ENCODE results near the gene HLF. TPM values are rescaled to one million over a fixed set of nuclear protein-coding genes. Genes with fewer than 3 reads are reported as not detected.
A peak's percentile ranks its signal among the peaks of the same experiment; 100 is the strongest.

HLF gene
- polyA plus RNA-seq, 1 donor from 2014 or later = not detected

- peaks cover 2% of the 10 kb centered on the region for H3K36me3 Mint-ChIP-seq
- no peaks in the 10 kb centered on the region for H3K4me1 Mint-ChIP-seq
- no peak overlapping the region for H3K27ac Mint-ChIP-seq
- peaks cover 0 to 5% (median 0%) of the 10 kb centered on the region in 3 donors for H3K9me3 Mint-ChIP-seq
- peak overlapping the region in 1 of 4 donors; percentile 14 for H3K4me3 Mint-ChIP-seq
- H3K27me3 Mint-ChIP-seq = peaks cover 9% of the 10 kb centered on the region
These were observed 22.2 kb downstream of the HLF start for GRCh38 chr17:55286681-55287589.

GRCh38 chr17:55288356-55289105 is 23.8 kb downstream of the HLF start:
- H3K27ac Mint-ChIP-seq = no peak overlapping the region
- H3K4me1 Mint-ChIP-seq = peaks cover 0 to under 1% (median 0%) of the 10 kb centered on the region in 3 donors
- peaks cover 8% of the 10 kb centered on the region for H3K27me3 Mint-ChIP-seq
- H3K36me3 Mint-ChIP-seq = peaks cover 2% of the 10 kb centered on the region
- no peak overlapping the region for H3K4me3 Mint-ChIP-seq
- H3K9me3 Mint-ChIP-seq = peaks cover 0 to 5% (median 0%) of the 10 kb centered on the region in 3 donors

- H3K4me3 Mint-ChIP-seq = no peak overlapping the region
These were observed 24.3 kb downstream of the HLF start for GRCh38 chr17:55289106-55289446.

GRCh38 chr17:55289978-55290377 is 25.2 kb downstream of the HLF start:
- no peak overlapping the region for H3K4me3 Mint-ChIP-seq
- H3K4me1 Mint-ChIP-seq = peaks cover 7 to 12% (median 7%) of the 10 kb centered on the region in 3 donors
- peaks cover 2% of the 10 kb centered on the region for H3K36me3 Mint-ChIP-seq
- peaks cover 6% of the 10 kb centered on the region for H3K27me3 Mint-ChIP-seq
- no peak overlapping the region for H3K27ac Mint-ChIP-seq
- H3K9me3 Mint-ChIP-seq = peaks cover 0 to 5% (median 0%) of the 10 kb centered on the region in 3 donors

More at GRCh38 chr17:55289106-55289446, 24.3 kb downstream of the HLF start:
- Mint-ChIP-seq H3K4me1 (peaks cover 0 to 4% (median 3%) of the 10 kb centered on the region in 3 donors), H3K9me3 (peaks cover 0 to 5% (median 0%) of the 10 kb centered on the region in 3 donors), H3K27ac (no peak overlapping the region), H3K36me3 (peaks cover 2% of the 10 kb centered on the region), H3K27me3 (peaks cover 8% of the 10 kb centered on the region)

GRCh38 chr17:55290492-55291113 is 25.8 kb downstream of the HLF start:
- Mint-ChIP-seq H3K4me1 (peaks cover 8 to 16% (median 9%) of the 10 kb centered on the region in 3 donors), H3K27me3 (peaks cover 1% of the 10 kb centered on the region), H3K4me3 (no peak overlapping the region), H3K9me3 (peaks cover 0 to 5% (median 0%) of the 10 kb centered on the region in 3 donors), H3K36me3 (peaks cover 2% of the 10 kb centered on the region), H3K27ac (no peak overlapping the region)

- no peaks in the 10 kb centered on the region for H3K27me3 Mint-ChIP-seq
- peaks cover 0 to 5% (median 0%) of the 10 kb centered on the region in 3 donors for H3K9me3 Mint-ChIP-seq
- H3K4me3 Mint-ChIP-seq = no peak overlapping the region
- peaks cover 8 to 16% (median 9%) of the 10 kb centered on the region in 3 donors for H3K4me1 Mint-ChIP-seq
- no peak overlapping the region for H3K27ac Mint-ChIP-seq
- H3K36me3 Mint-ChIP-seq = peaks cover 2% of the 10 kb centered on the region
These were observed 26.4 kb downstream of the HLF start for GRCh38 chr17:55291114-55291507.

- Mint-ChIP-seq H3K27ac (no peak overlapping the region), H3K36me3 (peaks cover 2% of the 10 kb centered on the region), H3K9me3 (peaks cover 0 to 5% (median 0%) of the 10 kb centered on the region in 3 donors), H3K4me3 (no peak overlapping the region), H3K4me1 (peaks cover 8 to 16% (median 9%) of the 10 kb centered on the region in 3 donors), H3K27me3 (no peaks in the 10 kb centered on the region)
These were observed 27.3 kb downstream of the HLF start for GRCh38 chr17:55292094-55292493.

- Mint-ChIP-seq H3K9me3 (peaks cover 0 to 5% (median 0%) of the 10 kb centered on the region in 3 donors), H3K4me1 (peaks cover 8 to 16% (median 9%) of the 10 kb centered on the region in 3 donors), H3K27ac (no peak overlapping the region), H3K4me3 (peak overlapping the region in 1 of 4 donors; percentile 33), H3K36me3 (peaks cover 2% of the 10 kb centered on the region), H3K27me3 (peaks cover 2% of the 10 kb centered on the region)
These were observed 29.4 kb downstream of the HLF start for GRCh38 chr17:55294042-55294751.

- peaks cover 0 to 5% (median 0%) of the 10 kb centered on the region in 3 donors for H3K9me3 Mint-ChIP-seq
- H3K36me3 Mint-ChIP-seq = no peaks in the 10 kb centered on the region
- H3K4me1 Mint-ChIP-seq = peaks cover 8 to 16% (median 9%) of the 10 kb centered on the region in 3 donors
- H3K27me3 Mint-ChIP-seq = peaks cover 5% of the 10 kb centered on the region
- H3K27ac Mint-ChIP-seq = no peak overlapping the region
- H3K4me3 Mint-ChIP-seq = no peak overlapping the region
These were observed 30.8 kb downstream of the HLF start for GRCh38 chr17:55295411-55296170.

- H3K27ac Mint-ChIP-seq = no peak overlapping the region
- H3K4me3 Mint-ChIP-seq = no peak overlapping the region
- peaks cover 5% of the 10 kb centered on the region for H3K27me3 Mint-ChIP-seq
- peaks cover 8 to 16% (median 9%) of the 10 kb centered on the region in 3 donors for H3K4me1 Mint-ChIP-seq
- no peaks in the 10 kb centered on the region for H3K36me3 Mint-ChIP-seq
- peaks cover 0 to 5% (median 0%) of the 10 kb centered on the region in 3 donors for H3K9me3 Mint-ChIP-seq
These were observed 31.5 kb downstream of the HLF start for GRCh38 chr17:55296171-55296695.

- H3K4me3 Mint-ChIP-seq = no peak overlapping the region
- peaks cover 0 to under 1% (median 0%) of the 10 kb centered on the region in 3 donors for H3K9me3 Mint-ChIP-seq
- H3K4me1 Mint-ChIP-seq = peaks cover 8 to 16% (median 9%) of the 10 kb centered on the region in 3 donors
- H3K27me3 Mint-ChIP-seq = peaks cover 5% of the 10 kb centered on the region
- no peaks in the 10 kb centered on the region for H3K36me3 Mint-ChIP-seq
- H3K27ac Mint-ChIP-seq = no peak overlapping the region
These were observed 31.9 kb downstream of the HLF start for GRCh38 chr17:55296699-55297098.

GRCh38 chr17:55298111-55298730 is 33.5 kb downstream of the HLF start:
- Mint-ChIP-seq H3K4me1 (peaks cover 8 to 16% (median 9%) of the 10 kb centered on the region in 3 donors), H3K4me3 (no peak overlapping the region)

GRCh38 chr17:55299162-55299838 is 34.5 kb downstream of the HLF start:
- Mint-ChIP-seq H3K36me3 (no peaks in the 10 kb centered on the region), H3K27ac (no peak overlapping the region), H3K4me1 (peaks cover 5 to 11% (median 8%) of the 10 kb centered on the region in 3 donors), H3K27me3 (peaks cover 6% of the 10 kb centered on the region), H3K4me3 (no peak overlapping the region), H3K9me3 (no peaks in the 10 kb centered on the region)

More at GRCh38 chr17:55298111-55298730, 33.5 kb downstream of the HLF start:
- H3K27ac Mint-ChIP-seq = no peak overlapping the region
- H3K27me3 Mint-ChIP-seq = peaks cover 5% of the 10 kb centered on the region
- no peaks in the 10 kb centered on the region for H3K9me3 Mint-ChIP-seq
- no peaks in the 10 kb centered on the region for H3K36me3 Mint-ChIP-seq

Measured in IgD-negative memory B cell (primary cell).